ENCODE results near the gene RFLNA.
"Not testable (repeated sequence)": the region's sequence is repeated elsewhere in the genome, so short reads cannot be mapped to it uniquely, and the experiment has no call there.

RFLNA gene

DNA sequence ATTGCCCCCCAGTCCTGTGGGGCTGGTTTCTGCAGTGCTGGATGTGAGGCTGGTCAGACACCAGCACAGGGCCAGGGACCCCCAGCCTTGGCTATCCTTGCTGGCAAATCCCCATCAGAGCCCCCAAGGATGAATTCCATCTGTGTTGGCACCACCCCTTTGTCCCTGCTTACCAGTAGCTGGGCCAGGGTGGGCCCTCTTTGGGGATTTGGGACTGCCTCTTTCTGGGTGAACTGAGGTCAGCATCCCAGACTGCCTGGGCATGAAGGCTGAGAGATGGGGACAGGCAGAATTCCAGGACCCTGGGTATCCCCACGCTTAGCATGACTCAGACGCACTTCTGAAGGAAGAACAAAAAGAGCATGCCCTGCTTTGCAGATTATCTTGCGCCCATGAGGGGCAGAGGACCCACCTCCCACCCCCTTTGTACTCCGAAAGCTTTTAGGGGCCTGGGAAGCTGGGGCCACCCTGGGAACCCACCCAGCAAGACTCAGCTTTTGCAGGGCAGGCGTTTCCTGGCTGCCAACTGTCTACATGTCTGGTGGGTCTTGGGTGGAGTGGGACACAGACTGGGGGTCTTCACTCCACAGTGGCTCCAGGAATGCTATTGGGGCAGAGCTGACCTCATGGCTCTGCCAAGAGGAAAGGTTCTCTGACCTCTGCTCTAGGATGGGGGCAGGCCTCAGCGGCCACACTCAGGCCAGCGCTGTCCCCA, 26.8 kb downstream of the RFLNA start:
- DNase-seq: no peak

- DNase-seq: no peak
These were observed 27.5 kb downstream of the RFLNA start for GRCh38 chr12:124322271-124322998.

DNA sequence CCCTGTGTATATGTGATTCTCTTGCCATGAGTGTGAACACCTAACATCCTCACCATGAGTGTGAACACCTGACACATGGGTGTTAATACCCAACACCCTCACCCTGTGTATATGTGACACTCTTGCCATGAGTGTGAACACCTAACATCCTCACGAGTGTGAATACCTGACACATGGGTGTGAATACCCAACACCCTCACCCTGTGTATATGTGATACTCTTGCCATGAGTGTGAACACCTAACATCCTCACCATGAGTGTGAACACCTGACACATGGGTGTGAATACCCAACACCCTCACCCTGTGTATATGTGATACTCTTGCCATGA, 28.1 kb downstream of the RFLNA start:
- DNase-seq: not testable (repeated sequence)

DNA sequence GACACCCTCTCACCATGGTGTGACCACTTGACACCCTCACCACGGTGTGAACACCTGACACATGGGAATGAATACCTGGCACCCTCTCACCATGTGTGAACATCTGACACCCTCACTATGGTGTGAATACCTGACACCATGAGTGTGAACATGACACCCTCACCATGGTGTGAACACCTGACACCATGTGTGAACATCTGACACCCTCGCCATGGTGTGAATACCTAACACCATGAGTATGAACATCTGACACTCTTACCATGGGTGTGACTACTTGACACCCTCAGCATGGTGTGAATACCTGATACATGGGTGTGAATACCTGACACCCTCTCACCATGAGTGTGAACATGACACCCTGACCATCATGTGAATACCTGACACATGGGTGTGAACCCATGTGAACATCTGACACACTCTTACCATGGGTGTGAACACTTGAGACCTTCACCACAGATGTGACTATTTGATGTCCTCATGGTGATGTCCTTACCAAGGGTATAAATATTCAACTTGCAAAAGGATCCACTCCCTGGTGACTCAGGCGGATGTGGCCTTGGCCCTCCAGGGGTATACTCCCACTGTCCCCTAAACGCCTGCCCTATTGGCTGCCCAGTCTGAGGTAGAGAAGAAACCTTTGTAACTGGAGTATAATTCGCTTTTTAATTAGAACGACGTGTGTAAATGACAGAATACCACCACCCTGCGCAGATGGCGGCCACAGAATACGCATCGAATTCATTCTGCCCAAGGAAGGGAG, 29.1 kb downstream of the RFLNA start:
- no peak for DNase-seq

GRCh38 chr12:124324803-124325705, 30.2 kb downstream of the RFLNA start:
- no peak for DNase-seq

DNA sequence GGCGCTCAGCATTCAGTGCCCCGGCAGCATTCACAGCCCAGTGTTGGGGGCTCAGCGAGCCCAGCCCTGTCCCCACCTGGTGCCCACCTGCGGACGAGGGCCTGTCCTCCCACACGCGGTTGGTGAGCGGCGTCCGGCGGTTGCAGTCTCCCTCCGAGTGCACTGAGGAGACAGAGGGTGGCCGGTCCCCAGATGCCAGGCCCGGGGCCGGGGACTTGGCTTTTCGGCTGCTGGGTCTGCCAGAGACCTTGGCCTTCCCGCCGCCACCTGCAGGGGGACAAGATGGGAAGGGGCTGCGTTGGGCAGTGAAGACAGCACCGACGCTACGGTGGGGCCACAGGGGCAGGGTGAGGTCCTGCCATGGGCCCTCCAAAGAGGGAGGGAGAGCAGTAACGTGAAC, 31.2 kb downstream of the RFLNA start:
- DNase-seq: no peak

DNA sequence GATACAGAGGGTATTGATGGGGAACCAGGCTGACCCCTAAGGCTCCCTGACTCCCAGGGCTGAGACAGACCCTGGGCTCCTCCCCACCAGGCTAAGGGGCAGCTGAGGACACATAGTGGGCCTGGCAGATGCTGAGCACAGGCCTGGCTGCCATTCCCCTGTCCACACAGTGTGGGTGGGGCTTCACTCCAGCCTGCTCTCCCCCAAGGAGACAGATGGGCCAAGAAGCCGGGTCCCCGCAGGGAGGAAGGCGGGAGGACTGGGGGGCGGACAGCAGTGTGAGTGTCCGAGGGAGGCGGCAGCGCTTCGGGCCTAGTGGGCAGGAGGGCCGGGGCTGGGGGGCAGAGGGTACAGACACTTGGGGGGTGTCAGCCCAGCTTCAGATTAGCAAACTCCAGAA, 32.0 kb downstream of the RFLNA start:
- no peak for DNase-seq

- no peak for DNase-seq
These were observed 32.6 kb downstream of the RFLNA start for GRCh38 chr12:124327362-124328043.

GRCh38 chr12:124328116-124328515, 33.2 kb downstream of the RFLNA start:
- DNase-seq: no peak

- DNase-seq: no peak
These were observed 33.7 kb downstream of the RFLNA start for GRCh38 chr12:124328636-124329035.

DNA sequence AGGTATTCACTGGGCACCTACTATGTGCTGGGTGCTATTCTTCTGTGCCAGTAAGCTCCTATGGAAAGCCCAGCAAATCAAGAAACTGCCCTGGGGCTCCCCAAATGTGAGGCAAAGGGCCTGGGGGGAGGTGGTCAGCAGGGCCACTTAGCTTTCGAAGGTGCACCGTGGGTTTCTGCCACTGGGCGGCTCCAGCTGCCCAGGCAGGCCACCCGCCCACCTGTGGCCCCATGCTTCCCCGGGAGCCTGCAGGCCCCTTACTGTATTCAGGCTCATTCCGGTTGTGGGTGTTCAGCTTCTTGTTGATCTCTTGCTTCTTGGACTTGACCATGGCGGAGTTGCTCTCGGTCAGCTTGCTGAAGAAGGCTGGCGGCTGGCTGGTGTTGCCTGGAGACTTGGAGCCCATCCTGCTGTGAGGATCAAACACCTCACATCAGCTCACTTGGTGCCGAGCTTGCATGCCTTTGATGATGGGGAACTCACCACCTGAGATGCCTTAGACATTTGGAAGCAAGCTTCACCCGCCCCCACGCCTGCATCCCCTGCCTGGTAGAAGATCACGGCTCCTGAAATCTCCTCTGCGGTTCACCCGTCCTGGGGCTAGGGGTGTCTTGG, 37.3 kb downstream of the RFLNA start:
- no peak for DNase-seq

GRCh38 chr12:124332900-124333299, 38.0 kb downstream of the RFLNA start:
- no peak for DNase-seq

DNA sequence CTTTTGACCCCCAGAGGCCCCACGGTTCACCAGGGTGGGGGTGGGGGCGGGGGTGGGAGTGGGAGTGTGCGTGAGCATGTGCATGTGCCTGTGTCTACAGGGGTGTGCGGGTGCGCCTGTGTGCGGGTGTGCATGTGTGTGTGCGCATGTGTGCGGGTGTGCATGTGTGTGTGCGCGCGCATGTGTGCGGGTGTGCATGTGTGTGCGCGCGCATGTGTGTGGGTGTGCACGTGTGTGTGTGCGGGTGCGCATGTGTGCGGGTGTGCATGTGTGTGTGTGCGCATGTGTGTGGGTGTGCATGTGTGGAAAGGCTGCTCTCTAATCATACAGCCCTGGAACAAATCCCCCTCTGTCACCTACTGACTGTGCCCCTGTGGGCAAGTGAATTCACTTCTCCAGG, 38.8 kb downstream of the RFLNA start:
- no peak for DNase-seq

GRCh38 chr12:124334266-124334665, 39.4 kb downstream of the RFLNA start:
- no peak for DNase-seq

DNA sequence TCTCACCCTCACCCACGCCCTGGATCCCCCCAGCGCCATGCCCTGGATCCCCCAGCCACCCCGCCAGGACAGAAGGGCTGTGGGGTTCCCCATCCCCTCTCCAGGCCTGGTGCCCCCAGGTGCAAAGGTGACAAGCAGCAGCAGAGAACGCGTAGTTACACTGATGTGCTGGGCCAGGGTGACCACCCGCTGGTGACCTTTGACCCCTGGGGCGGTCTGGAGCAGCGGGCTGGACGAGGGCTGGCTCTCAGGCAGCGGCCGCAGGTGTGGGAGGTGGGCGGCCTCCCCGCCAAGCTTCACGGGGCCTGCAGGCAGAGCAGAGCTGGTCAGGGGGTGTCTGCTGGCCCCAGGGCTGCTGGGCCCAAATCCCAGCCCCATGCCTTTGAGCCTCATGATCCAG, 40.1 kb downstream of the RFLNA start:
- DNase-seq: no peak

GRCh38 chr12:124335426-124336183, 40.7 kb downstream of the RFLNA start:
- DNase-seq: no peak

DNA sequence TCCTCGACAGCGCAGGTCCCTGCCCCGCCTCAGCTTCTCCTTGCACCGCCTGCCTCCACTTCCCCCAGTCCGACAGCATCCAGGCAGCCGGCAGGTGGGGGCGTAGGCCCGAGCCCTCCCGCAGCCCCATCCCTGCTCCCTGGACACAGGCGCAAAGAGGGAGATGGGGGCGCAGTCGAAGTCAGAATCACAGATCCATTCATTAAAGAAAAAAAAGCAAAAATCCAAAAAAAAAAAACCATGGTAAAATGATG, 41.2 kb downstream of the RFLNA start:
- DNase-seq: no peak

DNA sequence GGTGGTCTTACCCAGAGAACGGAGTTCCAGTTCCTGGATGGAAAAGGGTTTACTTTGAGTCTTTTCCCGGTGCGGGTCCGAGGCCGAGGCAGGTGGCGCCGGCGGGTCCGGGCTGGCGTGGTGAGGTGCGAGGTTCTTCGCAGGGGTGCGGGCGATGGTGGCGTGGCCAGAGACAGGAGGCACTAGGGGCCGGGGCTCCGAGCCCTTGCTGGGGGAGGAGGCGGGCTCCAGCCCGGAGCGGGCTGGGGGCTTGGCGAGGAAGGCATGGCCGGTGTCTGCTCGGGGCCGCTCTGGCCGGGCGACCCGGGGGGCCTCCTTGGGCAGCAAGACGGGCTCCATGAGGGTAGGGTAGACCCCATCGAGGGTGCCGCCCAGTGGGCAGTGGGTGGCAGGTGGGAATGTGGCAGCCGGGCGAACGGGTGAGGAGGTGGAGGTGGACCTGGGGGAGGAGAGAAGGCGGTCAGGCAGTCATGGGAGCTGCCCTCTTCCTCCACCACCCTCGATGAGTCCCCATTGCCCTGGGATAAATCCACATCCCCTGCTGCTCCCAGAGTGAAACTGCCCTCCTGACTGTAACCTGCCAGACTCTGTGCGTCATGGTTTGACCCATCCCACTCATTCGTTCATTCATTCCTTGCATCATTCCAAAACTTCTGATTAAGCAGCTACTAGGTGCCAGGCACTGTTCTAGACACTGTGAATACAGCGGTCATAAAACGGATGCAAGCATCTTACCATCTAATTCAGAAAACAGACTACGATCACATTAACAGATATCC, 42.0 kb downstream of the RFLNA start:
- no peak for DNase-seq

DNA sequence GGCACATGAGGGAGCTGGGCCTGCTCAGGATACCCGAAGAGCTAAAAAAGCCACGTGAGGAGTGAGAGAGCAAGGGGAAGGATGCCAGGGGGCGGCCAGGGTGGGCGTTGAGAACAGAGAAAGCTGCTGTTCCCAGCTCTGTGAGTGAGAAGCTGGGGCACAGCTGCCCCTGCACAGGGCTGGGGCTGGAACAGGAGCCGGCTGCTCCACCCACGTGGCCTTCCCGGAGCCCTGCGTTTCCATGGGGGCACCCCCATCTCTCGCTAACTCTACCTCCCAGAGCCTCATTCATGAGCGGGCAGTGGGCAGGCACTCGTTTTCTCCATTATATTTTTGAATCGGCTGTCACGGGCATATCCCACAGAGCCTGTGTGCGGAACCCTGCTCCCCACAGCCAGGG, 42.7 kb downstream of the RFLNA start:
- DNase-seq: no peak

GRCh38 chr12:124338448-124338847, 43.6 kb downstream of the RFLNA start:
- DNase-seq: no peak
